H9 (cell line): ENCODE results near the gene DDX1. TPM values are rescaled to one million over a fixed set of nuclear protein-coding genes. Genes with fewer than 3 reads are reported as not detected.

Source experiments
- DNase-seq: peaks from one replicate; pipeline ENCODE4 v3.0.0-alpha.2; 2017
- H2AFZ ChIP-seq: one replicate; pipeline ENCODE4 v1.6.1; 2013; ENCODE audit warnings: mild to moderate bottlenecking, low read length, control low read depth, moderate library complexity
- H2AK5ac ChIP-seq: 2 replicates; pipeline ENCODE4 v1.6.1; 2013; ENCODE audit warnings: low read length, control low read depth, mixed read lengths; ENCODE audit not compliant: insufficient read length
- H2BK120ac ChIP-seq: one replicate; pipeline ENCODE4 v1.6.1; 2013; ENCODE audit warnings: low read depth, mild to moderate bottlenecking, low read length, control low read depth, inconsistent platforms; ENCODE audit not compliant: poor library complexity, severe bottlenecking
- H2BK12ac ChIP-seq: 2 replicates; pipeline ENCODE4 v1.6.1; 2013; ENCODE audit warnings: low read length, control low read depth, mixed read lengths, low read depth; ENCODE audit not compliant: insufficient read length
- H2BK15ac ChIP-seq: 2 replicates; pipeline ENCODE4 v1.6.1; 2013; ENCODE audit warnings: low read depth, low read length, control low read depth
- H2BK20ac ChIP-seq: one replicate; pipeline ENCODE4 v1.6.1; 2013; ENCODE audit warnings: low read depth, mild to moderate bottlenecking, low read length, control low read depth, inconsistent platforms; ENCODE audit not compliant: poor library complexity, severe bottlenecking
- H2BK5ac ChIP-seq: 2 replicates; pipeline ENCODE4 v1.6.1; 2013; ENCODE audit warnings: low read length, control low read depth, mixed read lengths; ENCODE audit not compliant: insufficient read length
- H3K14ac ChIP-seq: 2 replicates; pipeline ENCODE4 v1.6.1; 2013; ENCODE audit warnings: low read length, control low read depth; ENCODE audit not compliant: insufficient read depth
- H3K18ac ChIP-seq: 2 replicates; pipeline ENCODE4 v1.6.1; 2013; ENCODE audit warnings: low read depth, mild to moderate bottlenecking, mixed read lengths, low read length, control low read depth; ENCODE audit not compliant: insufficient read length
- H3K23ac ChIP-seq: 2 replicates; pipeline ENCODE4 v1.6.1; 2013; ENCODE audit warnings: low read length, control low read depth, mixed read lengths, low read depth; ENCODE audit not compliant: insufficient read length
- H3K23me2 ChIP-seq: 2 replicates; pipeline ENCODE4 v1.6.1; 2013; ENCODE audit warnings: low read depth, mild to moderate bottlenecking, mixed read lengths, low read length, control low read depth; ENCODE audit not compliant: insufficient read length, poor library complexity, severe bottlenecking
- H3K27ac ChIP-seq: 2 replicates; pipeline ENCODE4 v1.5.1; 2013; ENCODE audit warnings: low read length, control low read depth, mixed read lengths, low read depth; ENCODE audit not compliant: insufficient read length
- H3K27me3 ChIP-seq: 2 replicates; pipeline ENCODE4 v1.6.1; 2013; ENCODE audit warnings: low read length, control low read depth, inconsistent platforms; ENCODE audit not compliant: insufficient read depth
- H3K4ac ChIP-seq: 2 replicates; pipeline ENCODE4 v1.6.1; 2013; ENCODE audit warnings: low read depth, mild to moderate bottlenecking, control low read depth, inconsistent platforms, low read length, moderate library complexity
- H3K4me1 ChIP-seq: 2 replicates; pipeline ENCODE4 v1.6.1; 2013; ENCODE audit warnings: low read length, control low read depth, inconsistent platforms; ENCODE audit not compliant: insufficient read depth
- H3K4me2 ChIP-seq: 2 replicates; pipeline ENCODE4 v1.6.1; 2013; ENCODE audit warnings: low read length, control low read depth, mixed read lengths; ENCODE audit not compliant: insufficient read length, insufficient read depth
- H3K56ac ChIP-seq: 2 replicates; pipeline ENCODE4 v1.6.1; 2013; ENCODE audit warnings: low read depth, mild to moderate bottlenecking, mixed read lengths, low read length, control low read depth; ENCODE audit not compliant: insufficient read length
- H3K79me1 ChIP-seq: 2 replicates; pipeline ENCODE4 v1.6.1; 2013; ENCODE audit warnings: low read depth, mild to moderate bottlenecking, moderate library complexity, low read length, control low read depth, inconsistent platforms; ENCODE audit not compliant: insufficient read depth, poor library complexity, severe bottlenecking
- H3K79me2 ChIP-seq: 2 replicates; pipeline ENCODE4 v1.6.1; 2013; ENCODE audit warnings: low read length, control low read depth, inconsistent platforms; ENCODE audit not compliant: insufficient read depth
- H3K9ac ChIP-seq: 2 replicates; pipeline ENCODE4 v1.6.1; 2013; ENCODE audit warnings: low read length, control low read depth, mixed read lengths; ENCODE audit not compliant: insufficient read length; ENCODE audit errors: extremely low read depth
- H3K9me3 ChIP-seq: one replicate; pipeline ENCODE4 v1.6.1; 2013; ENCODE audit warnings: low read depth, low read length, inconsistent platforms; ENCODE audit not compliant: control insufficient read depth
- H3T11ph ChIP-seq: one replicate; pipeline ENCODE4 v1.6.1; 2013; ENCODE audit warnings: mild to moderate bottlenecking, low read length, control low read depth, inconsistent platforms
- H4K20me1 ChIP-seq: one replicate; pipeline ENCODE4 v1.6.1; 2013; ENCODE audit not compliant: control insufficient read depth, insufficient read length, insufficient read depth
- H4K5ac ChIP-seq: 2 replicates; pipeline ENCODE4 v1.6.1; 2013; ENCODE audit warnings: low read depth, mild to moderate bottlenecking, mixed read lengths, low read length, control low read depth; ENCODE audit not compliant: insufficient read length
- H4K8ac ChIP-seq: replicated peaks from 2 replicates; pipeline ENCODE4 v1.6.1; 2013; ENCODE audit warnings: low read length, control low read depth, mixed read lengths, low read depth; ENCODE audit not compliant: insufficient read length
- H4K91ac ChIP-seq: 2 replicates; pipeline ENCODE4 v1.6.1; 2013; ENCODE audit warnings: low read depth, mild to moderate bottlenecking, moderate library complexity, mixed read lengths, low read length, control low read depth; ENCODE audit not compliant: insufficient read length
- H3K27ac Mint-ChIP-seq, 3 experiments: 2 replicates in 2 of 3; 3 replicates in 1 of 3; pipeline ENCODE4 v1.8.0; 2020 to 2021; ENCODE audit warnings: mixed read lengths in 3 of 3, mild to moderate bottlenecking in 1 of 3, moderate library complexity in 1 of 3
- H3K27me3 Mint-ChIP-seq: 2 replicates; pipeline ENCODE4 v1.8.0; 2021; ENCODE audit warnings: low read depth, mild to moderate bottlenecking, moderate library complexity, mixed read lengths
- H3K36me3 Mint-ChIP-seq, 3 experiments: 2 replicates in 2 of 3; 3 replicates in 1 of 3; pipeline ENCODE4 v1.8.0; 2020 to 2021; ENCODE audit warnings: low read depth in 3 of 3, mixed read lengths in 3 of 3; ENCODE audit not compliant: insufficient read depth in 1 of 3
- H3K4me1 Mint-ChIP-seq, 2 experiments: 2 replicates each; pipeline ENCODE4 v1.8.0; 2020; ENCODE audit warnings: mixed read lengths in 2 of 2
- H3K4me3 Mint-ChIP-seq, 2 experiments: 2 replicates in 1 of 2; 3 replicates in 1 of 2; pipeline ENCODE4 v1.8.0; 2020 to 2021; ENCODE audit warnings: mild to moderate bottlenecking in 2 of 2, mixed read lengths in 2 of 2, moderate library complexity in 1 of 2
- H3K9me3 Mint-ChIP-seq, 2 experiments: 2 replicates in 1 of 2; 3 replicates in 1 of 2; pipeline ENCODE4 v1.8.0; 2020; ENCODE audit warnings: mild to moderate bottlenecking in 2 of 2, mixed read lengths in 2 of 2, moderate library complexity in 1 of 2
- WGBS: extraction: QIAGEN DNeasy Blood & Tissue Kit; methylation state at CpG from one replicate; pipeline ENCODE4 v1.1.7; 2013; ENCODE audit warnings: missing lambda C conversion rate, low lambda C conversion rate, mixed read lengths; ENCODE audit not compliant: insufficient read length; ENCODE audit errors: extremely low coverage; 5-methylcytosine and 5-hydroxymethylcytosine counted together
- total RNA-seq: library from RNA; stranded (reverse); gene quantifications from 2 replicates; pipeline ENCODE4 v1.2.1, GENCODE V29; 2021
- TF ChIP-seq, protein P1 (sequence below): fragments of 200-600 bp; sonication (generic); conservative IDR thresholded peaks from 3 replicates; pipeline ENCODE4 v1.8.0; 2021; ENCODE audit warnings: antibody characterized with exemption, mild to moderate bottlenecking

DDX1 gene
- total RNA-seq, 1 experiment from 2014 or later = 120 TPM

DNA sequence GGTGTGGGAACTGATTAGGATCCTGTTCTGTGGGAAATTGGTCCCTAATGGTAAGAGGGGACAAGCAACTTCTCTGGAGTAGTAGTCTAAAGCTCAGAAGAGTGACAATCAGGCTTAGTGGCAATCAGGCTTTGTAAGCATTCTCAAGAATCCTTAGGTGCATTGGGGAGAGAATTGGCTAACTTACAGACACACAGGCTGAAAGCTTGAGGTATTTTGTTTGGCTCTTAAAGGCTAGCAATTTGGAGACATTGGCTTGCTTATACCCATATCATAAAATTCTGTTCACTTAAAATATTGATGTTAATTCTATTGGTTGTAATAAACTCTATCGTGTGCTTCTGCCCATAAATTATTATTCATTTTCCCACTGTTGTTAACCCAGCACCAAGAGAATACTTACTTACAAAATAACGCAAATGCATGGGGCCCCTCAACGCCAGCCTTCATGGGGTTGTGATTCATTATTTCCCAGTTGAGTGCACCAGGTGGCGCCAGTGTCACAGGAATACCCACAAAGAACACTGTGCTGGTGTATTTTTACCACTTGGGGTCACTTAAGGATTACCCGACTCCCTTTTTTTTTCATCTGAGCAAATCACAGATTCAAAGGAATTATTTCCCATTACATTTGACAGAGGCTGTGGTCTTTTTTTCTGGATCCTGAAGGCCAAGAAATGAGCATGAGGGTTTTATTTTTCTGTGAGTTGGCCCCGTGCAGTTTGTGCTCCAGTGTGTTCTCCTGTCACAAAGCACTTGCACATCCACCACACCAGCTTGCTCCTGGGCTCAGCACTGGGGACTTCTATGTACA is 45.5 kb downstream of the DDX1 start:
- Histone ChIP-seq H4K20me1 (no peaks in the 10 kb centered on the region), H2BK12ac (no peak overlapping the region), H2AK5ac (no peak overlapping the region), H2BK120ac (no peak overlapping the region), H3K27ac (no peak overlapping the region), H2BK5ac (no peak overlapping the region), H2BK15ac (no peak overlapping the region), H3K56ac (no peak overlapping the region), H4K8ac (no peak overlapping the region), H3T11ph (no peak overlapping the region), H3K4ac (no peak overlapping the region), H3K18ac (no peak overlapping the region), H2AFZ (no peak overlapping the region), H4K91ac (no peak overlapping the region), H3K4me1 (no peaks in the 10 kb centered on the region), H3K9me3 (no peaks in the 10 kb centered on the region), H3K14ac (no peak overlapping the region), H3K79me1 (no peaks in the 10 kb centered on the region), H3K23ac (no peak overlapping the region), H3K79me2 (no peaks in the 10 kb centered on the region), H2BK20ac (no peak overlapping the region), H4K5ac (no peak overlapping the region), H3K4me2 (no peak overlapping the region), H3K27me3 (no peaks in the 10 kb centered on the region), H3K9ac (no peak overlapping the region), H3K23me2 (no peaks in the 10 kb centered on the region)
- peaks cover 17 to 61% (median 35%) of the 10 kb centered on the region in 3 experiments; a peak in 6 of 7 replicates for H3K36me3 Mint-ChIP-seq
- peaks cover 0 to 5% of the 10 kb centered on the region in 2 experiments; a peak in 3 of 5 replicates for H3K9me3 Mint-ChIP-seq
- H3K4me1 Mint-ChIP-seq = peaks cover 4 to 9% of the 10 kb centered on the region in 2 experiments
- no peaks in the 10 kb centered on the region for H3K27me3 Mint-ChIP-seq
- TF ChIP-seq, protein P1, sequence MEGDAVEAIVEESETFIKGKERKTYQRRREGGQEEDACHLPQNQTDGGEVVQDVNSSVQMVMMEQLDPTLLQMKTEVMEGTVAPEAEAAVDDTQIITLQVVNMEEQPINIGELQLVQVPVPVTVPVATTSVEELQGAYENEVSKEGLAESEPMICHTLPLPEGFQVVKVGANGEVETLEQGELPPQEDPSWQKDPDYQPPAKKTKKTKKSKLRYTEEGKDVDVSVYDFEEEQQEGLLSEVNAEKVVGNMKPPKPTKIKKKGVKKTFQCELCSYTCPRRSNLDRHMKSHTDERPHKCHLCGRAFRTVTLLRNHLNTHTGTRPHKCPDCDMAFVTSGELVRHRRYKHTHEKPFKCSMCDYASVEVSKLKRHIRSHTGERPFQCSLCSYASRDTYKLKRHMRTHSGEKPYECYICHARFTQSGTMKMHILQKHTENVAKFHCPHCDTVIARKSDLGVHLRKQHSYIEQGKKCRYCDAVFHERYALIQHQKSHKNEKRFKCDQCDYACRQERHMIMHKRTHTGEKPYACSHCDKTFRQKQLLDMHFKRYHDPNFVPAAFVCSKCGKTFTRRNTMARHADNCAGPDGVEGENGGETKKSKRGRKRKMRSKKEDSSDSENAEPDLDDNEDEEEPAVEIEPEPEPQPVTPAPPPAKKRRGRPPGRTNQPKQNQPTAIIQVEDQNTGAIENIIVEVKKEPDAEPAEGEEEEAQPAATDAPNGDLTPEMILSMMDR = peak; percentile 96
- peak; percentile 62 for DNase-seq
- WGBS = no CpG with 5 or more reads among the region's 6 CpGs
- H3K4me3 Mint-ChIP-seq = no peak overlapping the region
- peak overlapping the region in 1 of 3 experiments; percentile 38; a peak in 1 of 7 replicates for H3K27ac Mint-ChIP-seq
